HG03457 (cell line): ENCODE measurements around the gene MB.
"Not testable (repeated sequence)": the region's sequence is repeated elsewhere in the genome, so short reads cannot be mapped to it uniquely, and the experiment has no call there.

Source experiments
- ATAC-seq: cut with Tn5 transposase; IDR thresholded peaks from one replicate; pipeline ENCODE4 v1.9.1; 2021; ENCODE audit warnings: moderate number of reproducible peaks; ENCODE audit not compliant: unreplicated experiment

Gene MB

DNA sequence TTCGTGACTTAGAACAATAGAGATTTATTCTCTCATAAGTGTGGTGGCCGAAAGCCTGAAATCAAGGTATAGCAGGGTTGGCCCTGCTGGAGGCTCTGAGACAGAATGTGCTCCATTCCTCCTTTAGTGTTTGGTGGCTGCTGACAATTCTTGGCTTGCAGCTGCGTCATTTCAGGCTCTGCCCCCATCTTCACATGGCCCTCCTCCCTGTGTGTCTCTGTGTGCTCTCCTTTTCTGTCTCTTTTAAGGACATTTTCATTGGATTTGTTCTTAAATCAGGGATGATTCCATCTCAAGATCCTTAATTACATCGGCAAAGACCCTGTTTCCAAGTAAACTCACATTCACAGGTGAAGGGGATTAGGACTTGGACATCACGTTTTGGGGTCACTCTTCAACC is 20.9 kb upstream of the MB start:
- ATAC-seq = no peak

GRCh38 chr22:35637254-35637653 is 20.1 kb upstream of the MB start:
- ATAC-seq = no peak

DNA sequence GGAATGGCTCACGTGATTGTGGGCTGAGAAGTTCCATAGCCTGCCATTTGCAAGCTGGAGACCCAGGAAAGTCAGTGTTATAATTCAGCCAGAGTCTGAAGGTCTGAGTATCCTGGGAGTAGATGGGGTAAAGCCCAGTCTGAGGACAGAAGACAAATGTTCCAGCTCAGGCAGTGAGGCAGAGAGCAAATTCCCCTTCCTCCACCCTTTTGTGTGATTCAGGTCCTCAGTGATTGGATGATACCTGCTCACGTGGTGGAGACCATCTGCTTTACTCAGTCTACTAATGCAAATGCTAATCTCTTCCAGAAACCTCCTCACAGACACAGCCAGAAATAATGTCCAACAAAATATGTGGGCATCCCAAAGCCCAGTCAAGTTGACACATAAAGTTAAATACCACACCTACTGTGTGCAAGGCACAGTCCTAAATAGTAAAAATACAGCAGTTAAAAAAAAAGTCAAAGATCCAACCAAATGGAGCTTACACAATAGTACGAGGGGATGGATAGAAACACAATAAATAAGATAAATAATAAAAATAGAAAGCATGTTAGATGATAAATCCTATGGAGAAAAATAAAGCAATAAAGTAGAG is 17.9 kb upstream of the MB start:
- no peak for ATAC-seq

DNA sequence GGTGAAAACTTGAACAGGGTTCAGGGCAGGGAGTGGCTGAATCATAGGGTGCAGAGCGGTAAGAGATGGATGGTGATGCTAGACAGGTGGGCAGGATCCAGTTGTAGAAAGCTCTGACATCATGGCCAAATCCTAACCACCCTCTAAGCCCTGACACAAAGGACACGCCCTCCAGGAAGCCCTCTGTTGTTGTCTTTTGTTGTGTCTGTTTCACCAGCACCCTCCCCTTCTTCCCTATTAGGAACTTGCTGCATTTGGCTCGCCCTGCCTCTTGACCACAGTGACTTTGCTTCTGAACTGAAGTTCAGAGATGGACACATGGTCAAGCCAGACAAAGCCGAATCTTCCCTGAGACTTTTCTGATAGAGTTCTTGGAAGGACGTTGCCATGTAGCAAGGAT is 16.9 kb upstream of the MB start:
- ATAC-seq = no peak

DNA sequence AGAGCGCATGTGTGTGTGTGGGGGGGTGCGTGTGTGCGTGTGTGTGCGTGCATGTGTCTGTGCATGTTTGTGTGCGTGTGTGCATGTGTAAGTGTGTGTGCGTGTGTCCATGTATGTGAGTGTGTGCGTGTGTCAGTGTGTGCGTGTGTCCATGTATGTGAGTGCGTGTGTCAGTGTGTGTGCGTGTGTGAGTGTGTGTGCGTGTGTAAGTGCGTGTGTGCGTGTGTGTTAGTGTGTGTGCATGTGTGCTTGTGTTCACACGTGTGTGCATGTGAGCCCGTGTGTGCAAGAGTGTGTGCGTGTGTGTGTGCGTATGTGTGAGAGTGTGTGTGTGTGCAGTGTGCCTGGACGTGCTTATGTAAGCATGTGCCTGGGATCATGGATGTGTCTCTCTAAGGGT is 16.4 kb upstream of the MB start:
- ATAC-seq = no peak

DNA sequence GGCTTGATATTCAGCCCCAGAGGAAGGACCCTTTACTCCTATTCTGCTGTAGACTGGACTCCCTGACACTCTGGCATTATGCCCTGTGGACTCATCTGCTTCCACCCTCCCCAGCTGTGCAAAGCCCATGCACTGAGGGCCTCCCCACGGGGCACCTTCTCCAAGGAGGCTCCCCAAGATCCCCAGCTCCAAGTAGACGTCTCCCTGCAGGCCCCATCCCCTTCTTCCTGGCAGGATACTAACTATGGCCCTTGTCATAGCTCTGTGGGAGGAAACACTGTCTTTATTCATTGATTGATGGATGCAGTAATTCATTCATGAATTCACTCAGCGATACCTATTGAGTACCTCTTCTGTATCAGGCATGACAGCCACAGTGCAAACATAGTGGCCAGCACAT is 15.8 kb upstream of the MB start:
- ATAC-seq = no peak

DNA sequence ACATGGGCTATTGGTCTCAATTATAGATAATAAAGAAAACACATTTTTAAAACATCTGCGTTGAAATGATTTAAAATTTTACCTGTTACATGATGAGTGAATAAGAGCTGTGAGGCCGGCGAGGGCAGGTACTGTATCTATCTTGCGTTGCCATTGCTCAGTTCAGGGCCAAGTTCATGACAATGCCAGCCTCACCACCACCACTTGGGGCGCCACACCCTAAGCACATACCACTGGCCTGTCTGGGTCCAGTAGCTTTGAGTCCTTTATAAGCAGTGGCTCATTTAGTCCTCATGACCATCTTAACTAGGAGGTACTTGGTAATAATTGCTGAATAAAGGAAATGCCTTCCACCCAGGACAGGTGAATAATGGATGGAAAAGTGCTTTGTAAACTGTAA is 14.5 kb upstream of the MB start:
- no peak for ATAC-seq

DNA sequence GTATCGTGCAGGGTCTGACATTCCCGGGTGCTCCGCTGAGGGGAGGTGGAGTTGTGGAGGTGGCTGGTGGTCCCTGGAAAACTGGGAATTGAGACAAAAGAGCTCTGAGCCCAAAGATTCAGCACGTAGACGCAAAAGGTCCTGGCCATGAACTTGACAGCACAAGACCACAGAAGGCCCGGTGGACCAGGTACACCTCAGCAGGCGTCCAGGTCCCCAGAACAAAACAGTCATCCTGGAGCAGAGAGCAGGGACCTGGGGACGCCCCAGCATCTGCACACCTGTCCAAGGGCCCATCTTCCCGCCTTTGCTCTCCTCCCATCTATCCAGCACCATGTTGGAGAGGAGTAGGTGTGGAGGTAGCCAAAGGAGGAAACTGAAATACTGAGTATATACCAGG is 13.8 kb upstream of the MB start:
- no peak for ATAC-seq

DNA sequence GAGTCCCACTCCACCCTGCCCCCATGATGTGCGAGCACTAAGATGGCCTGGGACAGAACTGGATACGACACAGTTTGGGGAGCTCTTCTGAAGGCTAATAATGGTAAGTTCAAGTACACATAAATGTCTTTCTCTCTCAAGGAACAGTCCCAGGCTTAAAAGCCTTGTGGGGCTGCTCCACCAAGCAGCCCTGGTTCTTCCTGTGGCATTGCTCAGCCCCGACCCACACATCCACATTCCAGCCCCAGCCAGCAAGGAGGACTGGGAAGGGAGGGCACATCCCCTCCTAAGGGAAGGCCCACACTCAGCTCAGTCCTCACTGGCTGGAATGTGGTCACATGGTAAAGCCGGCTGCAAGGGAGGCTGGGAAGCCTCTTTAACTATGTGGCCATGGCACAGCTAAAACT is 13.3 kb upstream of the MB start:
- no peak for ATAC-seq

- no peak for ATAC-seq
Measured at GRCh38 chr22:35629406-35630216, 12.5 kb upstream of the MB start.

GRCh38 chr22:35628732-35629131 is 11.6 kb upstream of the MB start:
- no peak for ATAC-seq

DNA sequence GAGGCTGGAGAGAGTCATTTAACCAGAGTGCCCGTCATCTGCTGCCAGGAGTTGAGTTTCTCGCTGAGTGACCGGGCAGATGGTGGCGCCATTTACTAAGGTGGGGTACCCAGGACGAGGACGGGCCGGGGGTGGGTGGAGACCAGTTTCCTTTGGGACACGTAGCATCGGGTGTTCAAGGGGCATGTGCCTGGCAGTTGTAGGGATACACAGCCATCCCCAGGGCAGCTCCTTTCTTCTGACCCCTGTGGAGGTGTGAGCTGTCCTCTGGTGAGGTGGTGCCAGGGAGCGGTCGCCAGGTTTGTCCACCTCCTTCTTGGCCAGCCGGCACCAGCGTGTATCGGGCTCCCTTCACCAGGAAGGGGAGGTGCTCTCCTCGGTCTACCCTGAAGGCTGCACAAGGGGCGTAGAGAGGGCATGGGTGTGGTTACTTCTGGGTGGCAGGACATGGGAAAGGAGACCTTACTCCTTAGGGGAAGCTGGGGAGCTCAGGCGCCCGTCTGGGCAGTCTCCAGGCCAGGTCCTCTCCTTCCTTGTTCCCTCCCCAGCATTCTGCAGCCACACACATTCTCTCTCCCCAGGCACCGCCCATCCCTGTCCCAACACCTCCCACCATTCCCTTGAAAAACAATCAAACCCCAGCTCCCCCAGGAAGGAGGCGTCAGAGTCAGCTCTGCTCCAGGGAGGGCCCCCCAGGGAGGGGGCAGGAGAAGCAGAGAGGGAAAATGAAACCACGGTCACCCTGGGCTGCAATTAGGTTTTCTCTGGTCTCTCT is 10.3 kb upstream of the MB start:
- no peak for ATAC-seq

GRCh38 chr22:35625763-35626432 is 8.8 kb upstream of the MB start:
- no peak for ATAC-seq

- no peak for ATAC-seq
Measured at GRCh38 chr22:35624547-35624946, 7.4 kb upstream of the MB start.

- ATAC-seq = not testable (repeated sequence)
Measured at GRCh38 chr22:35623885-35624284, 6.8 kb upstream of the MB start.

- no peak for ATAC-seq
Measured at GRCh38 chr22:35622191-35622913, 5.2 kb upstream of the MB start.

DNA sequence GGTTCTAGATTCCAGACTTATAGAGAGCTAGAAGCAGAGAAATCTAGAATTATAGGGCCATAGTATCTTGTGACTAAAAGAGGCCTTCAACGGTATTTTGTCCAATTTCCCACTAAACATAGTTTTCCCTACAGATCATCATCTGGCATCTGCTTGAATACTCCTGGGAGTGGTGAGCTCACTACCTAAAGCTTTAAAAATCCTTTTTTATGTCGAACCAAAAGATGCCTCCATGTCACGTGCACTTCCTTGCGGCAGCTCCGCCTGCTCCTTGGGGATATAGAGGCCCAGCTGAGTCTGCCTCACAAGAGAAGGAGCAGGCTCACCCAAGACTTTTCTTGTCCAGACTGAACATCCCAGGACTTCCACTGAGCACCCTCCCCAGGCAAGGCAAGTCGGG is 4.3 kb upstream of the MB start:
- no peak for ATAC-seq

DNA sequence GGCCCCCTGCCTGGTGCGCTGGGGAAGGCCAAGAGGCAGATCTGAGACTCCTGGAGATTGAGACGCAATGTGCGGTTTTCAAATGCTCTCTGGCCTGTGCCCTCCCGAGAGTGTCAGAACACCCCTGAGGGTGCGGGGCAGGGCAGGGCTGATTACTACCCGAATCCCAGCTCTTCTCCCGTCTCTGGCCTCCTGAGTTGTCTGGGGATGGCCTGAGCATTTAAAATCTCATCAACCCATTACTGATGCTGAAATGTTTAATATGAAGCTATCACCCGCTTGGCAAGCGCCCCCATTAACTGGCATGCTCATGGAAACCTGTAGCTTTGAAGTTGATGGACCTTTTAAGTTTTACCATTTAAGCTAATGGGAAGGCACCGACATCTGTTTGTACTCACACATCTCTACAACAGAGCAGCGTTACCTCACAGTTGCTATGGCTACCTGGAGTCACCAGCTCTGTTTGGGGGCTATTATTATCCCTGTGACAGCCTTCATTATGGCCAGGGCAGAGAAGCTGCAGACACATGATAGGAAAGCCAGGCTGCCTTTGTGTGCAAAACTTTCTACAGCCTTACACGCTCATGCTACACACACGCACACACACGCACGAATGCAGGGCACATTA is 3.6 kb upstream of the MB start:
- no peak for ATAC-seq

DNA sequence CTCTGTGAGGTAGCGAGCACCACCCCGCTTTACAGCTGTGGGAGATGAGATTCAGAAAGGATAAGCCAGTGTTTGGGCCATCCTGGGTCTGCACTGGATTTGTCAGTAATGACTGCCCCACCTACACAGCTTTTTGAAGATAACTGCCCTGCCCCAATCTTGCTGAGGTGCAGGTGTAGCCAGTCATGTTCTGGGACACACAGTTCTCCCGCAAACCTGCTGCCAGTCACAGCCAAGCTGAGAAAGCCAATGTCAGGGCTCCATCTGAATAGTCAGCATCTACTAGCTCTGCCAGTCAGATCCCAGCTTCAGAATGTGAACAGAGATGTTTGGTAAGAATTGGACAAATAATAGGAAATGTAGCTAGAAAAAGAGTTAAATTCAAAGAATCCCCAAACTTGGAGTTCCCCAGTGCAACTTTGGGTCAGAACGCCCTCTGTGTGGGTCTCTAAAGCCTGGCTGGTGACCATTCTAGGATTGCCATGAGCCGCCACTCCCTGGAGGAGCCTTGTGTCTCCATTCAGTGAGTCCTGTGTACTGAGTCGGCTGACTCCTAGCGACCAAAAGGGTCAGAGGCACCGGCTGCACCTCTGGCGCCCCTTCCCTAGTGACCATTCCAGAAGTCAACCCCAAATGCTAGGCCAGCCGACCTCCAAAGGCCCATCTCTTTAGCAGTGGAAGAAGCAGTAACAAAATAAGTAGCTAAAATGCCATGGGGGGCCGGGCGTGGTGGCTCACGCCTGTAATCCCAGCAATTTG is 2.4 kb upstream of the MB start:
- no peak for ATAC-seq
